H4 (cell line): ENCODE results near the gene AP3D1. TPM values are rescaled to one million over a fixed set of nuclear protein-coding genes. Genes with fewer than 3 reads are reported as not detected.

Experiments used
- DNase-seq: peaks from one replicate; pipeline ENCODE4 v3.0.0-alpha.2; 2015; ENCODE audit warnings: low spot score
- total RNA-seq: library from RNA; depleted of rRNA; stranded (reverse); fragments of >200 nt; shearing (Covaris generic); gene quantifications from 2 replicates; pipeline ENCODE4 v1.2.3, GENCODE V29; 2014

AP3D1 gene
- total RNA-seq, 1 experiment from 2014 or later = 51.0 TPM

DNA sequence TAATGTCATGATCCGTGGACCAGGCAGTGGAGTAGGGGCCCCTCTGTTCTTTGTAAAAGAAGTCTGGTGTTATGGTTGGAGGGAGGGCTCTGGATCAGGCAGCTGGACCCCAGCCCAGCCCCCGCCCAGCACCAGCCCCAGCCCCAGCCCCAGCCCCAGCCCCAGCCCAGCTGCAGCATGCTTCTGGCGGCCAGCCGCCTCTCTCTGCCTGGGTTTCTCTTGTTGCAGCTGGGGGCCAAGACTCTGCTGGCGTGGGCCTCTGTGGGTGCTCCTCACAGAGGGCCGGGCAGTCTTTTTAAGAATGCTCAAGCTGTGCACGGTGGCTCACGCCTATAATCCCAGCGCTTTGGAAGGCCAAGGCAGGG, 30.2 kb upstream of the AP3D1 start:
- DNase-seq = no peak

DNA sequence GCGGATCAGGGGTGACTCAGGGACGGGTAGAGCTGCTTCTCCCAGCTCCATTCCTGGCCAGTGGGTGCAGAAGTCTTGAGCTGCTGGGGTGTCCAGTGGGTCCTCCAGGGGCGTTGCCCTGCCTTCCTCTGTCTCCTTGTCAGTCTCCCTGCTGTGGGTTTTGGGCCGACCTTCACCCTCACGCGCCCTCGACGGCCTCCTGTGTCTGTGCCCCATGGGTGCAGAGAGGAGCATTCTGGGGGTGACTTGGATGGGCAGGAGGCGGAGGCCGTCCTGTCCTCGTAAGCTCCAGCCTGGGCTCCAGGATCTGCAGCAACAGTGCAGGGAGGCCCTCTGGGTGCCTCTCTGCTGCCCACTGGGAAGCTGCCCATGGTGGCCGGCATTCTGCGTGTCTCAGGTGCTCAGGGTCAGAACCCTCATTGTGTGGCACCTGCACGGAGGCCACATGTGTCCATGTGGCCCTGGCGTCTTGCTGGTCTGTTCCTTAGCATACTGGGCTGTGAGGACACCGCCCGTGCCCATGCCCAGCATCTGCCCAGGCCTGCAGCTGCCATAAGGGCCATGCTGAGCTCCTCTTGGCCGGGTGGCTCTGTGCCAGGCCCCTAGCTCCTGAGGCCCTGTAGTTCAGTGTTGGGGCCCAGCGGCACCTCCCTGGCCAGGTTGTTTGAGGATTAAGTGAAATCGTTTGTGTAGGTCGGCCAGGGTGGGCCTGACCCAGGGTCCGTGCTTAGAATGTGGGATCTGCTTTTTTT, 29.7 kb upstream of the AP3D1 start:
- no peak for DNase-seq

DNA sequence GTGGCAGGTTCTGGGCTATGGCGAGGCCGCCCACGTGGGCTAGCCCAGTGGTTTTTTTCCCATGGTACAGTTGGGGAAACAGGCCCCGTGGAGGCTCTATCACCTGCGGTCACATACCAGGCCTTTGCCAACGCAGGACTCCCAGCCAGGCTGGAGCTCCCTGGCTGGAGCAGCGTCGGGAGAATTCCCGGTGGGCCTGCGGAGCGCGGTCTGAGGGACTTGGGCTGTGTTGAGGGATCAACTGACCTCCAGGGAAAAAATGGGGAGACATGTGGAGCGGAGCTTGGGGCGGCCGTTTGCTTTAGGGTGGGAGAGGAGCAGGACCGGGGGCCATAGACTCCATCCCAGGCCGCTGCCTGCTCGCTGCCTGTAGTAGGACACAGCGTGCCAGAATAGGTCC, 28.7 kb upstream of the AP3D1 start:
- no peak for DNase-seq

DNA sequence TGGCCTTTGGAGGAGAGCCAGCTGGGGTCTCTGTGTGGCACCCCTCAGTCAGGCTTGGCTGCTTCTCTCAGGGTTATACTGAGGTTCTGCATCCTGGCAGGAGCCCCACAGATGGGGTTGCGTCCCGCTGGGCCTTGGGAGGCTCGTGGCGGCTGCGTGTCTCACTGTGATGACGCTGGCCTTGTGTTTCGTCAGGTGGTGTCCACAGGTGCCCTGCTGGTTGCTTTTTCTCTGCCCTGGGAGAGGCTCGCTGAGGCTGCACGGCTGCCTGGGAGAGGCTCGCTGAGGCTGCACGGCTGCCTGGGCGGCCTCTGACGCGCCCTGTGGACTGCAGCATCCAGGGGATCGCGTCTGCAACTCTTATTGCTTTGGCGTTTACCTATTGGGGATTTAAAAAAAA, 27.7 kb upstream of the AP3D1 start:
- DNase-seq = no peak

DNA sequence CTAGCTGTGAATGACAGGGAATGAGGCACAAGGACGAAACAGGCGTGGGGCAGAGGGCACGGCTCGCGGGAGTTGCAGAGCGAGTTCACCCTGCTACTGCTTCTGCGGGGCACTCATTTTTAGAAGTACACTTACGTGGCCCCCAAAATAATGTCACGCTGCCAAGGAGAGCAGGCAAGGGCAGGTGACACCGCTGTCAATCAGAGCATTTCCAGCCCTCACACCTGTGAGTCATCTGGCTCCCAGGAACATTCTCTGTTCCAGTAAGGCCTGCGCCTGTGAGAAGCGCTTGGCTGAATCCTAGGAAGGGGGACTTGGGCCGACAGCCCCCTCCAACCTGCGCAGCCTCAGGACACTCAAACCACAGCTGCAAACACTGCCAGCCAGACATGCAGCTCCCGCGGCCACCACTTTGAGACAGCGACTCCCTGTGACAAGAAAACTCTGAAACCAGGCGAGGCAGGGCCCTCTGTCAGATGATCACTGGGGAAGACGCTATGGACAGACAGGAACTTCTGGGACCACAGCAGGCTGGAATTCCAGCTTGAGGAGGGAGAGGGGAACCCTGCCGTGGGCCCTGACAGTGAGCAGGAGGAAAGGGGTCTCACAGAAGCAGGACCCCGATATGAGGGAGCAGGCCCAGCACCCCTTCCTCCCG, 25.1 kb upstream of the AP3D1 start:
- DNase-seq = no peak

DNA sequence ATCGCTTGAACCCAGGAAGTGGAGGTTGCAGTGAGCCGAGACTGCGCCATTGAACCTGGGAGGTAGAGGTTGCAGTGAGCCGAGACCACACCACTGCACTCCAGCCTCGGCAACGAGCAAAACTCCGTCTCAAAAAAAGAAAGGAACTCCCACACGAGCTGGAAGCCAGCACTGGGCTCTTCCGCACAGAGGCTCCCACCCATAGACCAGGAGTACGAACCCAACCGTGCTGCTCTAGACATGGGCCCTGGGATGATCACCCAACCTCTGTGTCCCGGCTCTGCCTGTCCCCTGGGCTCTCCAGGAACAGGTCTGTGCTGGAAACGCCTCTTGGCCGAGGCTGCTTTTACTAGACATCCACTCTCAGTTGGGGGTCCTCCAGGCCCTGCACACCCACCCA, 24.4 kb upstream of the AP3D1 start:
- DNase-seq = no peak

DNA sequence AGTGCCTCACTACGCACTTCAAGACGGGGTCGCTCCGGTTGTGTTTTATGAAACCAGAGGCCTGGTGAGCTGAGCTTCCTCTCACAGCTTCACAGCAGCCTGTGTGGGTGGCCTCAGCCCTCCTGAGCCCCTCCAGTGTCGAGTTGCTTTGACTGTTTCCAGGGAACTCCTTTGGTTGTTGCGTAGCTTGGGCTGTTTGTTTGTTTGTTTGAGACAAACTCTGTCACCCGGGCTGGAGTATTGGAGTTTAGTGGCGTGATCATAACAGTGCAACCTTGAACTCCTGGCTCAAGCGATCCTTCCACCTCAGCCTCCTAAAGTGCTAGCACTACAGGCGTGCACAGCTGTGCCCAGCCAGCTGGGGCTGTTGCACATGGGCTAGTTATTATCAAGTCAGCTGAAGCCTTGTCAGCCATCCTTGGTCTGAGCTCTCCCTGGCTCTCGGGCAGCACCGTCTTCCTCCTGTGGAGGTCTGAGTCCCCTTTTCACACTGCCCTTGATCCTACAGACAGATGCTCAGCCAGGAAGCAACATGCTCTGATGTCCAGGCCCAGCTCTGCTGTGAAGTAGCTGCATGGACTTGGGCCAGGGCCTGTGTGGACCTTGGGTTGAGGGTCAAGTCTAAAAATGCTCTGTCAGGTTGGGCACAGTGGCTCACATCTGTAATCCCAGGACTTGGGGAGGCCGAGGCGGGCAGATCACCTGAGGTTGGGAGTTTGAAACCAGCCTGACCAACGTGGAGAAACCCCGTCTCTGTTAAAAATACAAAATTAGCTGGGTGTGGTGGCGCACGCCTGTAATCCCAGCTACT, 22.6 kb upstream of the AP3D1 start:
- no peak for DNase-seq

DNA sequence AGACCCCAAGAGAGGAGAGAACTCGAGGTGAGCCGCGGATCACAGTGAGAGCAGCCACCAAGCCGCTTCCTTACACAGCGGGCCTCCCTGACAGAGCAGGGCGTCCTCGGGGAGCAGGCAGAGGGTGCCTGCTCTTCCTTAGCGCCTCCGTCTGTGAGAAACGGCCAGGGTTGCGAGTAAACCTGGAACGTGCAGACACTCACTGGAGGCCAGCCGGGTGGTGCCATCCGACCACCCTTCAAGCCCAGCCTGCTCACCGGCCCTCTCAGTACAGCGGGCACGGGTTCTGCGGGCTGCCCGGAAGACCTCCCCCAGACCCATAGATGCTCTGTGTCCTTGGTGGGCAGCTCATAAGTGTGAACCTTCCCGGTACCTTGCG, 22.0 kb upstream of the AP3D1 start:
- DNase-seq = no peak

DNA sequence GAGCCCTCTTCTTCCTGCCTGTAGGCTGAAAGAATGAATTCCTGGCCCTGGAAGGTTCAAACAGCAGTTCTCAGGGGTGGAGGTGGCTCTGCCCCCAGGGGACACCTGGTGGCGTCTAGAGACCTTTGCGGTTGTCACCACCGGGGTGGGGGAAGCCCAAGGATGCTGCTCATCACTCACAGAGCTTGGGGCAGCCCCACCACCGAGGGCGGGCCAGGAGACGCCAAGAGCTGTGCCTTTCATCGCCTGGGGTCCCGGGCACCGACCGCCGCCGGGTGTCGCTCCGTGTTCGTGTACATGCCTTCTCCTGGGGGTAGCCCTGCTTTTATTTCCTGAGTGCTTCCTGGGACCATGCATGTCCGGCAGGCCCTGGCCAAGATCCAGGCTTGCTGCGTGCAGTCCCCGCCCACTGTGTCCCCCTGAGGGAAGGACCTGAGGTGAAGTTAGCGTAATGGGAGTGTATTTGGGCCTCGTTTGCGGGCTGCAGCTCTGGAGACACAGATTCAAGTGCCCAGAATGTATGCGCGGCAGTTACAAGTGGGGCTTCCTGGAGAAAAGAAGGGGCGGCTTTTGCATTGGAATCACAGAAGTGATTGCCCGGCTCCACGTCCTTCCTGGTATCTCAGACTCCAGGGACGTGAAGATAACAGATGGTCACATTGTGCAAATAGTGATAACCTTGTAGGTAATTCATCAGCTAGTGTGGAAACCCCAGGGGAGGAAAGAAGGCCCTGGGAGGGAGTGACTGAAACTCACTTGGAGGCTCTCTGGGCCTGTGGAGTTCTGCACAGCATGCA, 20.2 kb upstream of the AP3D1 start:
- no peak for DNase-seq

DNA sequence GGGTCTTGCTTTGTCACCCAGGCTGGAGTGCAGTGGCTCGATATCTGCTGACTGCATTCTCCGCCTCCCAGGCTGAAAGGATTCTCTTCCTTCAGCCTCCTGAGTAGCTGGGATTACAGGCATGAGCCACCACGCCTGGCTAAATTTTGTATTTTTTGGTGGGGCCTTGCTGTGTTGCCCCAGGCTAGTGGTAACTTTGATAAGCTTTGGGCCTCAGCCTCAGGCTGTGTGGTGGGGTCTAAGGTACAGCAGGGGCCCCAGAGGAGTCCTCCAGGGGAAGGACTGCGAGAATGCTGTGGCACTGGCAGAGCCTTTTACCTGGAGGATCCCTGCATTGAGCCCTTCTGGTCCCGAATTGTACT, 19.6 kb upstream of the AP3D1 start:
- no peak for DNase-seq

DNA sequence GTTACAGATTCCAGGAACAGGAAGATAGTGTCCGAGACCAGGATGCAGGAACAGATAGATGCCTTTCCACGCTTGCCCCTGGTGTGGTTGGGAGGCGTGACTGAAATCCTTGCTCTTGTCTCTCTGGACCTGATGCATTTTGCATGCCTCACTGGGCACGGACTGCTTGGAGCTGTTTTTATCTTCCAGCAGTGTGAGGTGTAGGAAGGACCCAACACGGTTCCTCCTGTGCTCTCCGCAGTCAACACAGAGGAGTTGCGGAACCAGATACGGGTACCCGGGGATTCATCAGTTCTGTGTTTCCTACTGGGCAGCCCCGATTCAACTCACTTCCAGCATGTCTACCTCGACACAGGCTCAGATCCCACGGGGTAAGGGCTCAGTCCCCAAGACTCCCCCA, 18.9 kb upstream of the AP3D1 start:
- no peak for DNase-seq

DNA sequence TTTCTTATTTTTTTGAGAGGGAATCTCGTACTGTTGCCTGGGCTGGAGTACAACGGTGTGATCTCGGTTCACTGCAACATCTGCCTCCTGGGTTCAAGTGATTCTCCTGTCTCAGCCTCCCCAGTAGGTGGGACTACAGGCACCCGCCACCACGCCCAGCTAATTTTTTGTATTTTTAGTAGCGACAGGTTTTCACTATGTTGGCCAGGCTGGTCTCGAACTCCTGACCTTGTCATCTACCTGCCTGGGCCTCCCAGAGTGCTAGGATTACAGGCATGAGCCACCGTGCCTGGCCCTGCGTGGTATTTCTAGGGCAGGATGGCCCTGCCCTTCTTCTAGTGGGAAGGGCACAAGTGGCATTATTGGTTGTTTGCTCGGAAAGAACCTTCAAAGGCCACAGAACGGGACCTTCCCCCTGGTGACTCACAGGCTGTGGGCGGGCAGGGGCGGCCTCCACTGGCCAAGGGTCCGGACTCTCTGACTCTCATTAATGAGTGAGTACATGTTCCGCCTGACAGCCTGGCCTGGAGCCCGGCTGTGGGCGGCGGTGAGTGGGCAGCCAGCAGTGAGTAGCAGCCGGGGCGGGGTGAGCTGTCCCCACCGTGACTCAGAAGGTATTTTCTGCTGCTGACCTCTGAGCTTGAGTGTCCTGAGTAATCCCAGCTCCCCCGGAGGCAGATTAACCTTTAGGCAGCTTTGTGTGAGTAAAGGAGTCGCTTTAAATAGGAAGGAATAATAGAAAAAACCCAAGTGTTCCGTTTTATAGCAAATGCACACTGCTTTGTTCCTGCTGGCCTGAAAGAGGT, 17.5 kb upstream of the AP3D1 start:
- DNase-seq = peak; percentile 96

DNA sequence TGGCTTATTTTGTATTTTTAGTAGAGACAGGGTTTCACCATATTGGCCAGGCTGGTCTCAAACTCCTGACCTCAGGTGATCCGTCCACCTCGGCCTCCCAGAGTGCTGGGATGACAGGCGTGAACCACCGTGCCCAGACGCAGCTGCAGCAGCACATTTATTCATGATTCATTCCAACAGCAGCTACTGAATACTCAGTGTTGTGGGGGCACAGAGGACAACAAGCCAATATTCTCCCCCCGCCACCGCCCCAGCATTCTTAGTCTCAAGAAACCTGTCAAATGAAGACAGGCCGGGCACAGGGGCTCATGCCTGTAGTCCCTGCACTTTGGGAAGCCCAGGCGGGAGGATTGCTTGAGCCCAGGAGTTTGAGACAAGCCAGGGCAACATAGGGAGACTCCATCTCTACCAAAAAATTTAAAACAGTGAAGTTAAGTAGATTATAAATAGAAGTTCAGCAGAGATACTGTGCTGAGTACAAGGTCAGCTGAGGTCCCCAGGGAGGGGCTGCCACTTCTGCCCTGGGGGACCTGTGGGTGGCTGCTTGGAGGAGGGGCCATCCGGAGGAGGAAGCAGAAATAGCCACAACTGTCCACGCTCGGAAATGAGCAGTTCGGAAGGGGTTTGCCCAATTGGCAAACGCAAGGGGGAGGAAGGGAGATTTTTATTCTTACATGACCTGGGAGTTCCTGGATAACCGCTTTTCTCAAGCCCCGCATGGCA, 16.7 kb upstream of the AP3D1 start:
- no peak for DNase-seq

DNA sequence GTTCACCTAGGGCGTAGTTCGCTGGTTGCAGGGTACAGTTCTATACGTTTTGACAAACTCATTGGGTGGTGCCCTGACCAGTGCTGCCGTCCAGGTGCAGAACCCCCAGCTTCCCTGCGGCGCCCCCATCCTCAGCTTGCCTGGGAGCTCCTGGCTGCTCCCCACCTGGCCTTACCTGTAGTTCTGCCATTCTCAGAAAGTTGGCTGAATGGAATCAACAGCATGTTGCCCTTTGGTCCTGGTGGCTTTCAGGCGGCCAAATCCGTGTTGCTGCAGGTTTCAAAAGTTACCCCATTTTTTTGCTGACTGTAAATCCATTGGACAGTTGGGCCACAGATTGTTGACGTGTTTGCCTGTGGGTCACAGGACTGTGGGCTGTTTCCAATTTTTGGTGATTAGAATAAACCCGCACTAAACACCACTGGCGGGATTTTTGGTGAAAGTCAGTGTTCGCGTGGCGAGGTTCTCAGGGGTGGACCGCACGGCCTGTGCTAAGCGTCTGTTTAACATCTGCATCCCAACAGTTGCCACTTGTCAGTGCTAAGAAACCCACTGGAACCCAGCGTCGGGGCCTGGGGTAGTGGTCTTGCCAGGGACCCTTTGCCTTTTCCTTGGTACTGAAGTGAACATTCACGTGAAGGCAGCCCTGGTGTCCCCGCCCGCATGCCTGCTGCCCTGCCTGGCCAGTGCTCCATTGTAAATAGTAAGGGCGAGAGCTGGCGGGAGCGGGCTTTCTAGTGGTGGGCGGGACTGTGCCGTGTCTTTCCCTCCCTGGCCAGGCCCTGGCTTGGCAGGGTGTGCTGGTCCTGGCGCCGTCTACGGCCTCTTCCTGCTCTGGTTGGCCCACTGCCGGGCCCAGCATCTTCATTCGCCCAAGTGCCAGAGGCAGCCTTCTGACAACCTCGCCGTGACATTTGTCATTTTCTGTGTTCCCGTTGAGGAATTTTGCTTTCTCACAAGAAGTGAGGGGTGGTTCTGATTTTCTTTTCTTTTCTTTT, 15.7 kb upstream of the AP3D1 start:
- DNase-seq = peak; percentile 74

DNA sequence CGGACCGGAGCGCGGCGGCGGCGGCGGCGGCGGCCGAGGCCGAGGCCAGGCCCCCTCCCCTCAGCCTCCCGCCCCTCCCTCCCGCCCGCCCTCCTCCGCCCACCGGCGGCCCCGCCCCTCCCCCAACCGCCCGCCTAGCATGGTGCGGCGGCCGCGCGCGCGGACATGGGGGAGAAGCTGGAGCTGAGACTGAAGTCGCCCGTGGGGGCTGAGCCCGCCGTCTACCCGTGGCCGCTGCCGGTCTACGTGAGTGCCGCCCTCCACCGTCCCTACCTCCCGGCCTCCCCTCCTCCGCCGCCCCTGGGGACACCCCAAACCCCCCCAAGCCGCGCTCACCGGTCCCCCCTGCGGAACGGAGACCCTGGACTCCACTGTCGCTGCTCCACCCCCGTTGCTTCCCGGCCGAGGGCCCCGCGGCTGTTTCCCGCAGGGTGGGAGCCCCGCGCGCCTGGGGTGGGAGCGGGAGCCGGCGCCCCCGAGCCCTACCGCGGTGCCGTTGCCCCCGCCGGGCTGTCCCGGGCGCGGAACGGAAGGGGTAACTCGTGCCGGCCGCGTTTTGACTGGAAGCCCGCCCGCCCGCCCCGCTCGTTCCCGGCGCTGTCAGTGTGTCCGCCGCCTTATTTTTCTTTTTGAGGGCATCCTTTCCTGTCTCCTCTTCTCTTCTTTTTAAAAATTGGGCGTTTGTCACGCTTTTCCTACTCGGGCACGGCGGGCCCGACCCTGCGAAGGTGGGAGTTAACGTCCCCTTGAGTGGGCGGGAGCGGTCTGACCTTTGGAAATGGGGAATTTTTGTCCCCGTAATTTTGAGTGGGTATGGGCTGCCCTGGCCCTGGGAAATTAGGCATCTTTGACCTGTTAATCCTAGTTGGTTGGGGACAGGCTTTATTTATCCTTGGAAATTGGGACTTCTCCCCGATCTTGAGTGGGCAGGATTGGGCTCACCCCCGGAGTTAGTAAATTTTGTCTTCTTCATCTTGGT, 12.9 kb upstream of the AP3D1 start:
- DNase-seq = no peak

DNA sequence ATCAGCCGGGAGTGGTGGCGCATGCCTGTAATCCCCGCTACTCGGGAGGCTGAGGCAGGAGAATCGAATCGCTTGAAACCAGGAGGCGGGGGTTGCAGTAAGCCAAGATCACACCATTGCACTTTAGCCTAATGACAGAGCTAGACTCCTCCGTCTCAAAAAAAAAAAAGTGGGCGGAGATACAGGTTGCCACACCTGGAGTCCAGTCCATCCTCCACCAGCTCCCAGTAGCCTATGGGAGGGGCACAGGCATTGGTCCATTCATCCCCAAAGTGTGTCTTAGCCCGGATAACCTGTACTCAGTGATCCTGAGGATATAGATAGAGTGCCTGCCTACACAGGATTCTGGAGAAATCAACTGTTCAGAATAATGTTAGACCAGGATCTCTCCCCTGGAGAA, 9.0 kb upstream of the AP3D1 start:
- no peak for DNase-seq

DNA sequence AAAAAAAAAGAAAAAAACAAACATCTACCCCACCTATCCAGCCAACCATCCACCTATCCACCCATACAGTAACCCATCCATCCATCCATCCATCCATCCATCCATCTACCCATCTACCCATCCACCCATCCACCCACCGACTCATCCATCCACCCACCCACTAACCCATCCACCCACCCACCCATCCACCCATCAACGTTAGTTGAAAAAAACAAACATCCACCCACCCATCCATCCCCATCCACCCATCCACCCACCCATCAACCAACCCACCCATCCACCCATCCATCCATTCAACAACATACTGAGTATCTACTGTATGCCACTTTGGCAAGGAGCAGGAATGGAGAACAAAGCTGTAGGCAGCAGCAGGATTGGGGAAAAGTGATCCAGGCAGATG, 6.1 kb upstream of the AP3D1 start:
- DNase-seq = no peak

DNA sequence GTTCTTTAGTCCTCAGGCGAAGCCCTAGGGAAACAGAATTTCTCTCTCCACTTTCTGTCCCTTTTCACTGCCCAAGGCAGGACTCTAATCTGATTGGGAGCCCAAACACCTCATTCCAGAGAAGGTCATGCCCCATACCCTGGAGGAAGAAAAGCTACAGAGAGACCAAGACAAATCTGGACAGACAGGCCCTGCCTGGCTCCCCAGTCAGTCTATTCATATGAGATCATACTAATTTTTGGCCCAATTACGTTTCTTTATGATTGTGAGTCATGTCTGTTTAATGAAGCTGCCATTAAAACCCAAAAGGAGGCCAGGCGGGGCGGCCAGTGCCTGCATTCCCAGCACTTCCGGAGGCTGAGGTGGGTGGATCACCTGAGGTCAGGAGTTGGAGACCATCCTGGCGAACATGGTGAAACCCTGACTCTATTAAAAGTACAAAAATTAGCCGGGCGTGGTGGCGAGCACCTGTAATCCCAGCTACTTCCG, 3.3 kb upstream of the AP3D1 start:
- DNase-seq = peak; percentile 39
